Thyroid gland (tissue), 4 donors: Measurements from ENCODE around the gene ANKMY1. TPM values are rescaled to one million over a fixed set of nuclear protein-coding genes. Genes with fewer than 3 reads are reported as not detected.
A peak's percentile ranks its signal among the peaks of the same experiment; 100 is the strongest.

Experiments used
- DNase-seq, 2 donors: peaks; one replicate each; pipeline ENCODE4 v3.0.0-alpha.2; 2019
- H3K27ac ChIP-seq, 3 donors: fragments of 200-600 bp; sonication (generic); 1 replicate in 2 of 3; 2 replicates in 1 of 3; pipeline ENCODE4 v1.5.1; 2016 to 2019; ENCODE audit warnings: mild to moderate bottlenecking in 1 of 3, moderate library complexity in 1 of 3
- H3K27me3 ChIP-seq: fragments of 200-600 bp; sonication (generic); one replicate; pipeline ENCODE4 v1.5.1; 2019
- H3K36me3 ChIP-seq, 2 donors: fragments of 200-600 bp; sonication (generic); one replicate each; pipeline ENCODE4 v1.5.1; 2016 to 2019
- H3K4me1 ChIP-seq, 2 donors: fragments of 200-600 bp; sonication (generic); one replicate each; pipeline ENCODE4 v1.5.1; 2017 to 2019
- H3K4me3 ChIP-seq, 3 donors: fragments of 200-600 bp; sonication (generic); replicated peaks in 1 of 3; 1 replicate in 2 of 3; 2 replicates in 1 of 3; pipeline ENCODE4 v1.5.1; 2016; ENCODE audit warnings: mild to moderate bottlenecking in 1 of 3
- H3K9me3 ChIP-seq: fragments of 200-600 bp; sonication (generic); one replicate; pipeline ENCODE4 v1.5.1; 2017
- POLR2A ChIP-seq, 2 donors: fragments of 450-650 bp; IDR thresholded peaks; one replicate each; pipeline ENCODE4 v1.6.1; 2017; ENCODE audit warnings: antibody characterized with exemption in 2 of 2, mild to moderate bottlenecking in 2 of 2, moderate library complexity in 1 of 2
- WGBS, 2 donors: methylation state at CpG; one replicate each; pipeline ENCODE4 v1.1.5; 2017; 5-methylcytosine and 5-hydroxymethylcytosine counted together
- intact Hi-C: fragments of 100-400 bp; cut with DNase I; formaldehyde crosslinking; loops from one replicate; pipeline ENCODE4 v1.15.1; 2023
- total RNA-seq, 4 donors: library from RNA; depleted of rRNA; stranded (reverse); fragments of >200 nt; gene quantifications; one replicate each; pipeline ENCODE4 v1.2.3, GENCODE V29; 2016
- TF ChIP-seq, protein P1 (sequence below), 6 experiments: fragments of 200-600 bp in 3 of 6; fragments of 450-650 bp in 3 of 6; sonication (generic) in 3 of 6; IDR thresholded peaks; one replicate each; pipeline ENCODE4 v1.5.1; 2016 to 2019; ENCODE audit warnings: antibody characterized with exemption in 6 of 6, mild to moderate bottlenecking in 2 of 6, inconsistent platforms in 1 of 6, moderate library complexity in 1 of 6

Gene ANKMY1
- total RNA-seq, 4 donors from 2014 or later, result 17.4 to 24.7 (median 21.0) TPM

DNA sequence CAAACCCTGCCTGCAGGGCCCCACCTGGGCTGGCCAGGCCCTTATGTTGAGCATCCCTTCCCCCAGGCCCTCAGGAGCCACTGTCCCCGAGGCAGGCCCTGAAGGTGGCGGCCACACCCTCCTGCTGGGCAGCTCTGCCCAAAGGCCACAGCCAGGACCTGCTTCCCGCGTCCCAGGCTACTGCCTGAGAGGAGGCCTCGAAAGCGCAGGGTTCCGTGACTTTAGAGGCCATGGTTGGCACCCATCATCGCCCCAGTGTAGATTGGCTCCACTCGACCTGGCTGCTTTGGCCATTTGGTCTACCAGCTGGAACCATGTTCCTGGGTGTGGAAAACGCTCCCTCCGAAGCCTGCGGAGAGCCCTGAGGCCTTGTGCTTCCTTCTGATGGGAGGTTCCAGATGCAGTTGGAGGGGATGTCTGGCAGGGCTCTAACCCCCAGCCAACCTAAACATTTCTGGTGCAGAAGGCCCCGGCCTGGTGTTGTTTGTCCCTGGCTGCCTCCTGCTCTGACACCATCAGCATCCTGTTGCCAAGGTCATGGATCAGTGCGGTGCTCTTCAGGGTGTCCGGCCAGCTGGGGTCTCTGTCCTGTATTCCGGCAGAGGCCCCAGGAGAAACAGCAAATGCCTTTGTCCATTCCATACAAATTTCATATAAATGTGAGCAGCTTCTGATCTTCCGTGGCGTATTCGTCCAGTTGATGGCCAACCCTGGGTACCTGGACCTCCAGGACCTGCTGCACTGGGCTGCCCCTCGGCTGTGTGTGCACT is 43.5 kb upstream of the ANKMY1 start:
- peaks cover 0 to 10% of the 10 kb centered on the region in 2 donors for H3K4me1 ChIP-seq
- H3K27me3 ChIP-seq, result no peaks in the 10 kb centered on the region
- intact Hi-C loops, result no loop called here
- no peak for DNase-seq
- H3K9me3 ChIP-seq, result no peaks in the 10 kb centered on the region
- no peak overlapping the region for H3K4me3 ChIP-seq
- TF ChIP-seq, protein P1, sequence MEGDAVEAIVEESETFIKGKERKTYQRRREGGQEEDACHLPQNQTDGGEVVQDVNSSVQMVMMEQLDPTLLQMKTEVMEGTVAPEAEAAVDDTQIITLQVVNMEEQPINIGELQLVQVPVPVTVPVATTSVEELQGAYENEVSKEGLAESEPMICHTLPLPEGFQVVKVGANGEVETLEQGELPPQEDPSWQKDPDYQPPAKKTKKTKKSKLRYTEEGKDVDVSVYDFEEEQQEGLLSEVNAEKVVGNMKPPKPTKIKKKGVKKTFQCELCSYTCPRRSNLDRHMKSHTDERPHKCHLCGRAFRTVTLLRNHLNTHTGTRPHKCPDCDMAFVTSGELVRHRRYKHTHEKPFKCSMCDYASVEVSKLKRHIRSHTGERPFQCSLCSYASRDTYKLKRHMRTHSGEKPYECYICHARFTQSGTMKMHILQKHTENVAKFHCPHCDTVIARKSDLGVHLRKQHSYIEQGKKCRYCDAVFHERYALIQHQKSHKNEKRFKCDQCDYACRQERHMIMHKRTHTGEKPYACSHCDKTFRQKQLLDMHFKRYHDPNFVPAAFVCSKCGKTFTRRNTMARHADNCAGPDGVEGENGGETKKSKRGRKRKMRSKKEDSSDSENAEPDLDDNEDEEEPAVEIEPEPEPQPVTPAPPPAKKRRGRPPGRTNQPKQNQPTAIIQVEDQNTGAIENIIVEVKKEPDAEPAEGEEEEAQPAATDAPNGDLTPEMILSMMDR (IDR thresholded peaks at IDR 0.05), result no peak
- no peak for TF ChIP-seq POLR2A (IDR thresholded peaks at IDR 0.05)
- H3K36me3 ChIP-seq, result peaks cover 0 to 13% of the 10 kb centered on the region in 2 donors
- 82 to 95% methylated on average over 11 to 12 of the region's 20 CpGs for WGBS, 2 donors
- no peak overlapping the region for H3K27ac ChIP-seq

DNA sequence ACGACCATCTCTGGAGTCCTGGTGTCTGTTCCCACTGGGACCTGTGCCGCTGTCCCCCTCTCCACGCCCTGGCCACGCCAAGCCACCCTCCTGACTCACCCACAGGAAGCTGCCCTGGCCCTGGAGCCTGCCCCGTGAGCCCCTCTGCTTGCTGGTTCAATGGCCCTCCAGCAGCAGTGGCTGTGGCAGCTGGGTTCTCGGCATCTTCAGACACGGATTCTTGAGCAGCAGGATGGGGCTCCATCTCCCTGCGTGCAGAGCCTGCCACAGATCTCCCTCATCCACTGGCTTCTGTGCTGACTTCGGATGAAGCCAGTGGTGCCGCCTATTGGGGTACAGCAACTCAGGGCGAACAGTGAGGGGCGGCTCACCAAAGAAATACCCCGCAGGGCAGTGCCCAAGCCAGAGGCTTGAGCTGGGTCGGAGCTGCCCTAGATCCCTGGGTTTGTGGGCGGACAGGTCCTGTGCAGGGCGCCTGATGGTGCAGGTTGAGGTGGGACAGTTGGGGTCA is 42.7 kb upstream of the ANKMY1 start:
- no peak overlapping the region for H3K4me3 ChIP-seq
- peak in 1 of 2 donors; percentile 0 for DNase-seq
- H3K36me3 ChIP-seq, result peaks cover 0 to 13% of the 10 kb centered on the region in 2 donors
- TF ChIP-seq, protein P1 (IDR thresholded peaks at IDR 0.05), result no peak
- no peak for TF ChIP-seq POLR2A (IDR thresholded peaks at IDR 0.05)
- H3K4me1 ChIP-seq, result peaks cover 0 to 10% of the 10 kb centered on the region in 2 donors
- intact Hi-C loops, result no loop called here
- H3K27me3 ChIP-seq, result no peaks in the 10 kb centered on the region
- WGBS, 2 donors, result 89 to 95% methylated on average over 15 of the region's 16 CpGs
- H3K9me3 ChIP-seq, result no peaks in the 10 kb centered on the region
- H3K27ac ChIP-seq, result no peak overlapping the region

DNA sequence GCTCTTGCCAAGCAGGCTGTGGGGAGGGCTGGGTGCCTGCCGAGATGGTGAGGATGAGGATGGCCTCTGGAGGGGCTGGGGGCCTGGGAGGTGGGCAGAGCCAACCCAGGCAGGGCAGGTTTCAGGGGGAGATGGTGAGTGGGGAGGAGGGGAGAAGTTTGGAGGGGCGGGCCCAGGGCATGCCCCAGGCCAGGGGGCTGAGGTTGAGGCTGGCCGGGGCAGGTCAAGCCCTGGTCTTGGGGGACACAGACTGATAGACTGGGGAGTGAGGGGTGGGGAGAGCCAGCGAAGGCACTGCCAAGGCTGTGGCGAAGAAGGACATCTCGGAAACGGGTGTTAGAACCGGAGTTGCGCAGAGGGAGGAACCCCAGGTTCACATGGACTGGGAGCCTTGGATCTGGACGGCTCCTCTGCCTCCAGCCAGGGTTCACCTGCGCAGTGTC is 41.4 kb upstream of the ANKMY1 start:
- TF ChIP-seq, protein P1 (IDR thresholded peaks at IDR 0.05), result no peak
- TF ChIP-seq POLR2A (IDR thresholded peaks at IDR 0.05), result no peak
- intact Hi-C loops, result loop anchor here (10.0 kb wide), 1 partner anchor 106 kb away; no protein-coding TSS in a partner anchor
- peak in 1 of 2 donors; percentile 0 for DNase-seq
- no peak overlapping the region for H3K4me3 ChIP-seq
- H3K27me3 ChIP-seq, result no peaks in the 10 kb centered on the region
- no peak overlapping the region for H3K27ac ChIP-seq
- H3K4me1 ChIP-seq, result peaks cover 0 to 3% of the 10 kb centered on the region in 2 donors
- H3K36me3 ChIP-seq, result peaks cover 0 to 13% of the 10 kb centered on the region in 2 donors
- no peaks in the 10 kb centered on the region for H3K9me3 ChIP-seq
- WGBS, 2 donors, result 91 to 97% methylated on average over 11 of the region's 11 CpGs

DNA sequence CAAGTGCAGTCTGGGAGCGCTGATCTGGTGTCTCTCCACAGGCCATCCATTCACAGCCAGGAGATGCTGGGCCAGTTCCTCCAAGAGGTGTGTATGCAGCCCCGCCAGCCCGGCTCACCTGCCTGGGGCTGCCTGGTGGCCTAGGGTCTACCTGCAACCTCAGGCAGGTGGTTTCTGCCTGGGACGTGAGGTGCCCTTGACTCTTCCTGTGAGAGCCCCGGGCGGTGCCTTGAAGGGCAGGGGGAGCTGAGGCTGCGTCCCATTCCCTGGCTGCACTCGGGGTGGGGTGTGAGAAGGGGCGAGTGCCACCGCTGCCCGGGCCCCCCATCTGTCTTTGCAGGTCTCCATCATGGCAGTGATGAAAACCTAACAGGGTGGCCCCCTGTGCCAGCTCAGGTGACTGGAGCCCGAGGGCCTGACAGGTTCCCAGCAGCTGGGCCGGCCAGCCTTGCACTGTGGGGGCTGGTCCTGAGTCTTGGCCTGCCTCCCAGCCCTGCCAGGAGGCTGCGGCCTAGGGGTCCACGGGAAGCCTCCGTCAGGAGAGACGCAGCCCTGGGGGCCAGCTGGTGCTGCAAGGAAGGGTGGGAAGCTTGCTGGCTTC is 40.6 kb upstream of the ANKMY1 start:
- intact Hi-C loops, result loop anchor here (10.0 kb wide), 1 partner anchor 106 kb away; no protein-coding TSS in a partner anchor

More for the DNA sequence above, 40.6 kb upstream of the ANKMY1 start:
- H3K27ac ChIP-seq, result no peak overlapping the region
- peak; percentile 0 to 1 for DNase-seq
- no peaks in the 10 kb centered on the region for H3K27me3 ChIP-seq
- H3K4me3 ChIP-seq, result no peak overlapping the region
- 80 to 90% methylated on average over 1 to 6 of the region's 17 CpGs for WGBS, 2 donors
- no peaks in the 10 kb centered on the region for H3K9me3 ChIP-seq
- peaks cover 0 to 13% of the 10 kb centered on the region in 2 donors for H3K36me3 ChIP-seq
- no peak for TF ChIP-seq POLR2A (IDR thresholded peaks at IDR 0.05)
- TF ChIP-seq, protein P1 (IDR thresholded peaks at IDR 0.05), result no peak
- no peaks in the 10 kb centered on the region for H3K4me1 ChIP-seq
